D721Med (cell line): ENCODE results near the gene CDKAL1.

Experiments used
- DNase-seq: peaks from one replicate; pipeline ENCODE4 v3.0.0; 2011; ENCODE audit warnings: low spot score; ENCODE audit not compliant: insufficient read length
- FAIRE-seq: peaks from 2 replicates; lab custom pipeline; 2011; peaks lifted over from hg19 to GRCh38; lab: Jason Lieb, UNC
- CTCF ChIP-seq: IDR thresholded peaks from 2 replicates; pipeline ENCODE4 v1.5.1; 2012; ENCODE audit warnings: mild to moderate bottlenecking, control low read depth; ENCODE audit not compliant: insufficient read depth; ENCODE audit errors: missing control alignments

Gene CDKAL1

GRCh38 chr6:21277601-21278374 is 743.5 kb downstream of the CDKAL1 start:
- DNase-seq (no peak), FAIRE-seq (no peak)
- no peak for TF ChIP-seq CTCF

GRCh38 chr6:21278375-21278745 is 744.1 kb downstream of the CDKAL1 start:
- no peak for DNase-seq

GRCh38 chr6:21279619-21280018 is 745.4 kb downstream of the CDKAL1 start:
- no peak for FAIRE-seq
- no peak for DNase-seq
- no peak for TF ChIP-seq CTCF

More at GRCh38 chr6:21278375-21278745, 744.1 kb downstream of the CDKAL1 start:
- no peak for TF ChIP-seq CTCF
- FAIRE-seq = no peak

- FAIRE-seq = no peak
- no peak for TF ChIP-seq CTCF
- no peak for DNase-seq
Measured at GRCh38 chr6:21281366-21281765, 747.1 kb downstream of the CDKAL1 start.
